ENCODE measurements around the gene SCFD2.

Gene SCFD2

GRCh38 chr4:52926196-52926974 lies 439.5 kb downstream of the SCFD2 start:
- DNase-seq (ENCODE audit: low read depth in 2 of 2) = no peak

- no peak for DNase-seq (ENCODE audit: low read depth in 2 of 2)
Measured at GRCh38 chr4:52925531-52925968, 440.3 kb downstream of the SCFD2 start.

GRCh38 chr4:52919461-52919860 lies 446.4 kb downstream of the SCFD2 start:
- no peak for DNase-seq (ENCODE audit: low read depth in 2 of 2)

- no peak for DNase-seq (ENCODE audit: low read depth in 2 of 2)
Measured at GRCh38 chr4:52917817-52918216, 448.0 kb downstream of the SCFD2 start.

GRCh38 chr4:52915730-52916300 lies 450.0 kb downstream of the SCFD2 start:
- DNase-seq (ENCODE audit: low read depth in 2 of 2) = no peak

- no peak for DNase-seq (ENCODE audit: low read depth in 2 of 2)
Measured at GRCh38 chr4:52915191-52915590, 450.7 kb downstream of the SCFD2 start.

- no peak for DNase-seq (ENCODE audit: low read depth in 2 of 2)
Measured at GRCh38 chr4:52914051-52914605, 451.7 kb downstream of the SCFD2 start.

GRCh38 chr4:52912608-52913007 lies 453.3 kb downstream of the SCFD2 start:
- DNase-seq (ENCODE audit: low read depth in 2 of 2) = no peak

GRCh38 chr4:52911684-52912294 lies 454.1 kb downstream of the SCFD2 start:
- no peak for DNase-seq (ENCODE audit: low read depth in 2 of 2)

GRCh38 chr4:52910115-52910514 lies 455.7 kb downstream of the SCFD2 start:
- DNase-seq (ENCODE audit: low read depth in 2 of 2) = no peak

GRCh38 chr4:52907510-52907909 lies 458.4 kb downstream of the SCFD2 start:
- DNase-seq (ENCODE audit: low read depth in 2 of 2) = no peak

GRCh38 chr4:52904421-52904820 lies 461.4 kb downstream of the SCFD2 start:
- no peak for DNase-seq (ENCODE audit: low read depth in 2 of 2)

- no peak for DNase-seq (ENCODE audit: low read depth in 2 of 2)
Measured at GRCh38 chr4:52903273-52903672, 462.6 kb downstream of the SCFD2 start.

GRCh38 chr4:52894443-52894842 lies 471.4 kb downstream of the SCFD2 start:
- peak; percentile 36 to 44 for DNase-seq (ENCODE audit: low read depth in 2 of 2)

- DNase-seq (ENCODE audit: low read depth in 2 of 2) = no peak
Measured at GRCh38 chr4:52892880-52893279, 473.0 kb downstream of the SCFD2 start.

GRCh38 chr4:52891743-52892142 lies 474.1 kb downstream of the SCFD2 start:
- DNase-seq (ENCODE audit: low read depth in 2 of 2) = no peak

GRCh38 chr4:52890521-52890791 lies 475.4 kb downstream of the SCFD2 start:
- DNase-seq (ENCODE audit: low read depth in 2 of 2) = no peak

- DNase-seq (ENCODE audit: low read depth in 2 of 2) = no peak
Measured at GRCh38 chr4:52889778-52890520, 475.9 kb downstream of the SCFD2 start.

GRCh38 chr4:52889354-52889753 lies 476.5 kb downstream of the SCFD2 start:
- no peak for DNase-seq (ENCODE audit: low read depth in 2 of 2)

GRCh38 chr4:52884994-52885393 lies 480.9 kb downstream of the SCFD2 start:
- DNase-seq (ENCODE audit: low read depth in 2 of 2) = no peak

- DNase-seq (ENCODE audit: low read depth in 2 of 2) = no peak
Measured at GRCh38 chr4:52883707-52884669, 481.9 kb downstream of the SCFD2 start.
